Upper lobe of right lung (tissue), 1 donor: ENCODE data around the gene ADISSP. TPM values are rescaled to one million over a fixed set of nuclear protein-coding genes. Genes with fewer than 3 reads are reported as not detected.
"Not testable (repeated sequence)": the region's sequence is repeated elsewhere in the genome, so short reads cannot be mapped to it uniquely, and the experiment has no call there.

ENCODE experiments used
- ATAC-seq: fragments of 200-7000 bp; cut with Tn5 transposase; one replicate; pipeline ENCODE4 v1.9.1; 2020; ENCODE audit warnings: mild to moderate bottlenecking, moderate library complexity
- DNase-seq: peaks from one replicate; pipeline ENCODE4 v3.0.0-alpha.2; 2020
- H3K27ac ChIP-seq: fragments of 200-600 bp; one replicate; pipeline ENCODE4 v1.8.0; 2022
- H3K27me3 ChIP-seq: fragments of 200-600 bp; one replicate; pipeline ENCODE4 v1.8.0; 2022; ENCODE audit warnings: mild to moderate bottlenecking
- H3K36me3 ChIP-seq: fragments of 200-600 bp; one replicate; pipeline ENCODE4 v1.8.0; 2022
- H3K4me1 ChIP-seq: fragments of 200-600 bp; one replicate; pipeline ENCODE4 v1.8.0; 2022
- H3K4me3 ChIP-seq: fragments of 200-600 bp; one replicate; pipeline ENCODE4 v1.8.0; 2022; ENCODE audit warnings: mild to moderate bottlenecking
- H3K9me3 ChIP-seq: fragments of 200-600 bp; one replicate; pipeline ENCODE4 v1.8.0; 2022
- CTCF ChIP-seq: fragments of 200-600 bp; IDR thresholded peaks from one replicate; pipeline ENCODE4 v1.8.0; 2022; ENCODE audit warnings: antibody characterized with exemption
- intact Hi-C: fragments of 100-400 bp; cut with DNase I; formaldehyde crosslinking; loops from one replicate; pipeline ENCODE4 v1.11.0; 2022
- total RNA-seq: library from RNA; stranded (reverse); fragmentation: NEBNext Ultra II Directional; extraction: Animal tissue kit (Norgen Biotek cat#: 25700); gene quantifications from one replicate; pipeline ENCODE4 v1.2.1, GENCODE V29; 2021
- donor health status: DM: no; HTN: yes; CAD: no; lungs with severe emphysema.

The ADISSP gene
- total RNA-seq, 1 donor from 2014 or later = 23.3 TPM

GRCh38 chr20:3797592-3798372, 30.2 kb upstream of the ADISSP start:
- no peak for ATAC-seq
- intact Hi-C loops = no loop called here
- peak overlapping the region; percentile 72 for H3K27ac ChIP-seq
- no peaks in the 10 kb centered on the region for H3K9me3 ChIP-seq
- peaks cover 48% of the 10 kb centered on the region for H3K36me3 ChIP-seq
- TF ChIP-seq CTCF = no peak
- peaks cover 61% of the 10 kb centered on the region for H3K4me1 ChIP-seq
- DNase-seq = no peak
- no peaks in the 10 kb centered on the region for H3K27me3 ChIP-seq
- peak overlapping the region; percentile 70 for H3K4me3 ChIP-seq

- peaks cover 42% of the 10 kb centered on the region for H3K36me3 ChIP-seq
- DNase-seq = no peak
- H3K27ac ChIP-seq = peak overlapping the region; percentile 72
- H3K4me3 ChIP-seq = peak overlapping the region; percentile 70
- H3K9me3 ChIP-seq = no peaks in the 10 kb centered on the region
- ATAC-seq = no peak
- peaks cover 56% of the 10 kb centered on the region for H3K4me1 ChIP-seq
- no peaks in the 10 kb centered on the region for H3K27me3 ChIP-seq
- TF ChIP-seq CTCF = no peak
- intact Hi-C loops = no loop called here
Observed at GRCh38 chr20:3797226-3797545, 29.6 kb upstream of the ADISSP start.

- Histone ChIP-seq H3K36me3 (peaks cover 37% of the 10 kb centered on the region), H3K4me1 (peaks cover 50% of the 10 kb centered on the region), H3K27ac (peak overlapping the region; percentile 72), H3K4me3 (peak overlapping the region; percentile 70), H3K9me3 (no peaks in the 10 kb centered on the region), H3K27me3 (no peaks in the 10 kb centered on the region)
- ATAC-seq (no peak), DNase-seq (no peak)
- intact Hi-C loops = no loop called here
- no peak for TF ChIP-seq CTCF
Observed at GRCh38 chr20:3796477-3797225, 29.1 kb upstream of the ADISSP start.

GRCh38 chr20:3795511-3796468, 28.2 kb upstream of the ADISSP start, which contains the start of gene CDC25B:
Gene CDC25B, plus strand, starts transcription at chr20:3796310. Its CDS starts 222 bp downstream, at chr20:3796532.
- ATAC-seq (peak; percentile 92), DNase-seq (peak; percentile 97)
- Histone ChIP-seq H3K9me3 (no peaks in the 10 kb centered on the region), H3K36me3 (peaks cover 28% of the 10 kb centered on the region), H3K4me3 (peak within 1 kb of the TSS; percentile 70), H3K27me3 (no peaks in the 10 kb centered on the region), H3K4me1 (peaks cover 42% of the 10 kb centered on the region), H3K27ac (peak within 1 kb of the TSS; percentile 94)
- intact Hi-C loops = no loop called here
- TF ChIP-seq CTCF = peak; percentile 42

- DNase-seq (no peak), ATAC-seq (no peak)
- Histone ChIP-seq H3K36me3 (peaks cover 19% of the 10 kb centered on the region), H3K9me3 (no peaks in the 10 kb centered on the region), H3K27me3 (no peaks in the 10 kb centered on the region), H3K4me3 (peak overlapping the region; percentile 70), H3K27ac (peak overlapping the region; percentile 94), H3K4me1 (peaks cover 34% of the 10 kb centered on the region)
- no peak for TF ChIP-seq CTCF
- intact Hi-C loops = no loop called here
Observed at GRCh38 chr20:3794701-3795420, 27.3 kb upstream of the ADISSP start.

GRCh38 chr20:3794168-3794567, 26.6 kb upstream of the ADISSP start:
- Histone ChIP-seq H3K4me1 (peaks cover 29% of the 10 kb centered on the region), H3K36me3 (peaks cover 15% of the 10 kb centered on the region)
- intact Hi-C loops, H3K27me3 ChIP-seq, DNase-seq, H3K4me3 ChIP-seq, H3K9me3 ChIP-seq, ATAC-seq, H3K27ac ChIP-seq: not testable (repeated sequence)

GRCh38 chr20:3789201-3789600, 21.6 kb upstream of the ADISSP start:
- intact Hi-C loops = loop anchor here (5.0 kb wide), 1 partner anchor 33 kb away; the partner anchor contains the start of gene AP5S1
- not testable (repeated sequence) for H3K27me3 ChIP-seq, H3K27ac ChIP-seq, H3K9me3 ChIP-seq, H3K4me3 ChIP-seq, H3K36me3 ChIP-seq, ATAC-seq, DNase-seq
- H3K4me1 ChIP-seq = peaks cover 15% of the 10 kb centered on the region
